Endothelial cell of umbilical vein (primary cell): ENCODE data around the gene SLC50A1. TPM values are rescaled to one million over a fixed set of nuclear protein-coding genes. Genes with fewer than 3 reads are reported as not detected.

Source experiments
- BruUV-seq: library from RNA; stranded (reverse); fragments of 400-500 nt; replicated peaks from 2 replicates; lab custom pipeline; 2021; lab: Mats Ljungman, UMichigan
- CTCF ChIA-PET: fragments of 300-600, 350-600 bp; sonication (Branson Sonifier 250); formaldehyde crosslinking; loops from one replicate; lab custom pipeline; 2021; ENCODE audit warnings: antibody characterized with exemption, inconsistent platforms; lab: Charles Lee
- POLR2A ChIA-PET: fragments of 300-600, 350-600 bp; sonication (Branson Sonifier 250); formaldehyde crosslinking; loops from one replicate; lab custom pipeline; 2021; ENCODE audit warnings: antibody characterized with exemption, inconsistent platforms; lab: Charles Lee
- DNase-seq: peaks from one replicate; pipeline ENCODE4 v3.0.0-alpha.2; 2011; ENCODE audit warnings: low read depth, low spot score
- FAIRE-seq: peaks from 2 replicates; lab custom pipeline; 2011; peaks lifted over from hg19 to GRCh38; lab: Jason Lieb, UNC
- H2AFZ ChIP-seq: 2 replicates; pipeline ENCODE4 v1.6.0; 2012; ENCODE audit warnings: low read depth, low read length, control low read depth, inconsistent platforms
- H3K27ac ChIP-seq: 2 replicates; pipeline ENCODE4 v1.5.1; 2011; ENCODE audit warnings: low read depth, mild to moderate bottlenecking, control low read depth, low read length, moderate library complexity; ENCODE audit not compliant: insufficient read depth
- H3K27me3 ChIP-seq, 2 experiments: 2 replicates each; pipeline versions ENCODE4 v1.6.0 to v1.6.1; 2011; ENCODE audit warnings: low read length in 2 of 2, mixed read lengths in 1 of 2; ENCODE audit not compliant: control insufficient read depth in 2 of 2, insufficient read depth in 2 of 2
- H3K36me3 ChIP-seq, 2 experiments: 2 replicates in 1 of 2; 3 replicates in 1 of 2; pipeline ENCODE4 v1.5.1; 2011; ENCODE audit warnings: low read length in 2 of 2, mild to moderate bottlenecking in 1 of 2, moderate library complexity in 1 of 2; ENCODE audit not compliant: control insufficient read depth in 2 of 2, insufficient read depth in 2 of 2; ENCODE audit errors: extremely low read depth in 1 of 2
- H3K4me1 ChIP-seq: 3 replicates; pipeline ENCODE4 v1.5.1; 2011; ENCODE audit warnings: mild to moderate bottlenecking, low read length; ENCODE audit not compliant: control insufficient read depth, insufficient read depth; ENCODE audit errors: extremely low read depth
- H3K4me2 ChIP-seq: 2 replicates; pipeline ENCODE4 v1.6.1; 2011; ENCODE audit warnings: low read length, control low read depth, mixed read lengths; ENCODE audit not compliant: insufficient read depth
- H3K4me3 ChIP-seq, 3 experiments: fragments of 200-600 bp in 1 of 3; sonication (generic), shearing (Covaris generic) in 1 of 3; replicated peaks in 1 of 3; 2 replicates each; pipeline ENCODE4 v1.5.1; 2011 to 2016; ENCODE audit warnings: control low read depth in 3 of 3, low read length in 3 of 3, mild to moderate bottlenecking in 2 of 3, inconsistent platforms in 1 of 3, low read depth in 1 of 3, moderate library complexity in 1 of 3; ENCODE audit not compliant: insufficient read depth in 1 of 3
- H3K79me2 ChIP-seq: 2 replicates; pipeline ENCODE4 v1.6.0; 2012; ENCODE audit warnings: low read length, inconsistent platforms; ENCODE audit not compliant: control insufficient read depth, insufficient read depth
- H3K9ac ChIP-seq: replicated peaks from 2 replicates; pipeline ENCODE3; 2011; ENCODE audit warnings: low read length, control low read depth; ENCODE audit not compliant: insufficient read depth; ENCODE audit errors: extremely low read depth
- H3K9me1 ChIP-seq: replicated peaks from 3 replicates; pipeline ENCODE4 v1.6.0; 2011; ENCODE audit warnings: mild to moderate bottlenecking, low read length; ENCODE audit not compliant: control insufficient read depth, insufficient read depth; ENCODE audit errors: extremely low read depth
- H3K9me3 ChIP-seq: replicated peaks from 2 replicates; pipeline ENCODE4 v1.5.1; 2012; ENCODE audit warnings: low read length, inconsistent platforms; ENCODE audit not compliant: control insufficient read depth, insufficient read depth
- H4K20me1 ChIP-seq: replicated peaks from 2 replicates; pipeline ENCODE3; 2011; ENCODE audit warnings: mild to moderate bottlenecking, low read length; ENCODE audit not compliant: control insufficient read depth, insufficient read depth; ENCODE audit errors: extremely low read depth
- EZH2 ChIP-seq: IDR thresholded peaks from 2 replicates; pipeline ENCODE4 v1.6.1; 2012; ENCODE audit warnings: borderline replicate concordance, low read depth, mild to moderate bottlenecking, moderate library complexity, low read length, inconsistent platforms; ENCODE audit not compliant: severe bottlenecking
- FOS ChIP-seq: IDR thresholded peaks from 2 replicates; pipeline ENCODE4 v1.6.1; 2011; ENCODE audit warnings: mild to moderate bottlenecking, low read length, moderate library complexity, borderline replicate concordance; ENCODE audit not compliant: insufficient read depth
- GATA2 ChIP-seq: IDR thresholded peaks from 2 replicates; pipeline ENCODE4 v1.7.0; 2011; ENCODE audit warnings: low read depth, mild to moderate bottlenecking, moderate library complexity, mixed read lengths, low read length; ENCODE audit not compliant: insufficient read length, insufficient read depth
- JUN ChIP-seq: IDR thresholded peaks from 2 replicates; pipeline ENCODE4 v1.6.1; 2011; ENCODE audit warnings: borderline replicate concordance, low read depth; ENCODE audit not compliant: insufficient read length, insufficient read depth
- MYC ChIP-seq: IDR thresholded peaks from one replicate; pipeline ENCODE4 v1.6.1; 2011; ENCODE audit warnings: mild to moderate bottlenecking, low read depth, low read length
- POLR2A ChIP-seq: IDR thresholded peaks from 2 replicates; pipeline ENCODE4 v1.6.1; 2012; ENCODE audit warnings: low read depth, mild to moderate bottlenecking, control low read depth, low read length
- POLR2AphosphoS5 ChIP-seq: IDR thresholded peaks from 2 replicates; pipeline ENCODE4 v1.6.1; 2012; ENCODE audit warnings: low read depth, mild to moderate bottlenecking, control low read depth, low read length, moderate library complexity; ENCODE audit not compliant: insufficient read depth
- dilution Hi-C: fragments of 300-500 bp; cut with MboI; formaldehyde crosslinking; loops from one replicate; pipeline ENCODE4 v1.15.0; 2019; ENCODE audit warnings: low sequenced_read_pairs; ENCODE audit not compliant: extremely low pct_ligation_motif_present
- intact Hi-C: fragments of 100-400 bp; cut with micrococcal nuclease; formaldehyde crosslinking; loops from one replicate; pipeline ENCODE4 v1.10.0; 2022
- polyA plus RNA-seq, 4 experiments: library from polyadenylated mRNA; depleted of rRNA in 3 of 4; stranded (reverse) in 3 of 4; unstranded in 1 of 4; fragments of >200 nt; gene quantifications; 2 replicates each; pipeline versions ENCODE4 v1.2.1 to v1.2.3, GENCODE V29; 2011 to 2012; ENCODE audit warnings: missing spikeins in 1 of 4
- total RNA-seq: library from RNA; stranded (reverse); gene quantifications from 2 replicates; pipeline ENCODE4 v1.2.3, GENCODE V29; 2021
- TF ChIP-seq, protein P1 (sequence below): IDR thresholded peaks from 2 replicates; pipeline ENCODE4 v1.6.1; 2011; ENCODE audit not compliant: insufficient read depth, insufficient read length
- TF ChIP-seq, protein P2 (sequence below), 2 donors: IDR thresholded peaks; 1 replicate in 1 of 2; 2 replicates in 1 of 2; pipeline ENCODE4 v1.5.1; 2011; ENCODE audit warnings: low read length in 2 of 2, mild to moderate bottlenecking in 2 of 2, moderate library complexity in 2 of 2, control low read depth in 1 of 2, inconsistent platforms in 1 of 2, low read depth in 1 of 2; ENCODE audit not compliant: insufficient read depth in 1 of 2; ENCODE audit errors: extremely low read depth in 1 of 2

The SLC50A1 gene
- total and polyA plus RNA-seq, 2 donors (not counting 3 experiments of a cell fraction or from before 2014, with no cell fraction given) = 29.5 to 66.1 TPM

DNA sequence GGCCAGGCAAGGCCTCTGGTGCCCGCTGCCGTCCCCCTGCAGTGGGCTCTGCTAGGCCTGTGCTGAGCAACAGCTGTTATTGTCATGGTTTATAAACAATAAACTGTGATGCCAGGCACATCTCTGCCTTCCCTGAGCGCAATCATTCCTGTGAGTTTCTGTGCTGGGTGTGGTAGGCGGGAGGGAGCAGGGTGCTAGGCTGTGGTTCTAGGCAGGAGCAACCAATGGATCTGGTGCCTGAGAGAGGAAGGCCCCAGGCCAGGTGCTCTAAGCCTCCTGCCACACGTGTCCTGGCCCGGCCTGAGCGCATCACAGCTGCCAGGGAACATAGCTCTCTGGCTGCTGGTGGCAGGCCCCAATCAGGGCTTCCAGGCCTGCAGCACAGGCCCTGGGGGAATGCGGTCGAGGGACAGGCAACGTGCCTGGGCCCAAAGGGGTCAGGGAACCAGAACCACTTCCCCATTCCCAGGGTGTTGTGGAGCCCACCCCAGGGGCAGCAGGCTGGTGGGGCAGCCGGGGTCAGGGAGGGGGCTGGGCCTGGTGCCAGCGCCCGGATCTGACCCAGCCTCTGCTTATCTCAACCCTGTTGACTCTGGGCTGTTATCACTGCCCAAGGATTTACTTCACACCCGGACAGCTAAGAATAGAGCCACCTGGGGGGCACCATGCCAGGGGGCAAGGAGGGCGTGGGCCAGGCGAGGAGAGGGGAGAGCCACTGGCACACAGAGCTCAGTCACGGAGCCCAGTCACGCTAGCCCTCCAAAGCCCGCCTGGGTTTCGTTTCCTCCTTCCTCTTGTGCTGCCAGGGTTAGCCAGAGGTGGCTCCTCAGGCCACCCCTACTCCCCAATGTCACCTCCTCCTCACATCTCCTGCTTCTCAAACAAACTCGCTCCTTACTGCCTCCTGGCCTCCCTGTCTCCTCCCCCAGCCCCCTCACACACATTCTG is 49.5 kb downstream of the SLC50A1 start:
- Histone ChIP-seq H3K27me3 (no peaks in the 10 kb centered on the region), H3K4me3 (no peak overlapping the region), H4K20me1 (no peaks in the 10 kb centered on the region), H3K9ac (no peak overlapping the region), H3K9me1 (no peaks in the 10 kb centered on the region), H2AFZ (no peak overlapping the region), H3K4me2 (no peak overlapping the region), H3K9me3 (no peaks in the 10 kb centered on the region), H3K4me1 (no peaks in the 10 kb centered on the region), H3K79me2 (no peaks in the 10 kb centered on the region), H3K36me3 (peaks cover 0 to 3% of the 10 kb centered on the region in 2 experiments), H3K27ac (no peak overlapping the region)
- DNase-seq (no peak), FAIRE-seq (no peak)
- POLR2A ChIA-PET = no interaction called here
- BruUV-seq = no TSS peak
- dilution Hi-C loops (no loop called here), intact Hi-C loops (no loop called here)
- CTCF ChIA-PET = interaction anchor here (0.8 to 3.3 kb wide), 4 partner anchors 9 to 12 kb away, joined by 3 to 35 read pairs (median 6); partner anchors contain the start of gene KRTCAP2
- TF ChIP-seq MYC (no peak), POLR2A (no peak), EZH2 (no peak), POLR2AphosphoS5 (no peak), JUN (no peak), GATA2 (no peak), FOS (no peak)
- TF ChIP-seq, protein P1, sequence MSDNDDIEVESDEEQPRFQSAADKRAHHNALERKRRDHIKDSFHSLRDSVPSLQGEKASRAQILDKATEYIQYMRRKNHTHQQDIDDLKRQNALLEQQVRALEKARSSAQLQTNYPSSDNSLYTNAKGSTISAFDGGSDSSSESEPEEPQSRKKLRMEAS = no peak
- TF ChIP-seq, protein P2, sequence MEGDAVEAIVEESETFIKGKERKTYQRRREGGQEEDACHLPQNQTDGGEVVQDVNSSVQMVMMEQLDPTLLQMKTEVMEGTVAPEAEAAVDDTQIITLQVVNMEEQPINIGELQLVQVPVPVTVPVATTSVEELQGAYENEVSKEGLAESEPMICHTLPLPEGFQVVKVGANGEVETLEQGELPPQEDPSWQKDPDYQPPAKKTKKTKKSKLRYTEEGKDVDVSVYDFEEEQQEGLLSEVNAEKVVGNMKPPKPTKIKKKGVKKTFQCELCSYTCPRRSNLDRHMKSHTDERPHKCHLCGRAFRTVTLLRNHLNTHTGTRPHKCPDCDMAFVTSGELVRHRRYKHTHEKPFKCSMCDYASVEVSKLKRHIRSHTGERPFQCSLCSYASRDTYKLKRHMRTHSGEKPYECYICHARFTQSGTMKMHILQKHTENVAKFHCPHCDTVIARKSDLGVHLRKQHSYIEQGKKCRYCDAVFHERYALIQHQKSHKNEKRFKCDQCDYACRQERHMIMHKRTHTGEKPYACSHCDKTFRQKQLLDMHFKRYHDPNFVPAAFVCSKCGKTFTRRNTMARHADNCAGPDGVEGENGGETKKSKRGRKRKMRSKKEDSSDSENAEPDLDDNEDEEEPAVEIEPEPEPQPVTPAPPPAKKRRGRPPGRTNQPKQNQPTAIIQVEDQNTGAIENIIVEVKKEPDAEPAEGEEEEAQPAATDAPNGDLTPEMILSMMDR (IDR thresholded peaks at IDR 0.05; ENCODE audit: extremely low read depth in 1 of 2, insufficient read depth in 1 of 2, low read depth in 1 of 2, low read length in 2 of 2) = no peak
